Amygdala (tissue), 56 donors: ENCODE data around the gene PROB1.
"Not testable (repeated sequence)": the region's sequence is repeated elsewhere in the genome, so short reads cannot be mapped to it uniquely, and the experiment has no call there.

ENCODE experiments used
- DNase-seq, 56 donors: peaks; one replicate each; lab custom pipeline; 2025; lab: John Stamatoyannopoulos, UW

The PROB1 gene

GRCh38 chr5:139413963-139414362, 19.1 kb upstream of the PROB1 start:
- no peak for DNase-seq

DNA sequence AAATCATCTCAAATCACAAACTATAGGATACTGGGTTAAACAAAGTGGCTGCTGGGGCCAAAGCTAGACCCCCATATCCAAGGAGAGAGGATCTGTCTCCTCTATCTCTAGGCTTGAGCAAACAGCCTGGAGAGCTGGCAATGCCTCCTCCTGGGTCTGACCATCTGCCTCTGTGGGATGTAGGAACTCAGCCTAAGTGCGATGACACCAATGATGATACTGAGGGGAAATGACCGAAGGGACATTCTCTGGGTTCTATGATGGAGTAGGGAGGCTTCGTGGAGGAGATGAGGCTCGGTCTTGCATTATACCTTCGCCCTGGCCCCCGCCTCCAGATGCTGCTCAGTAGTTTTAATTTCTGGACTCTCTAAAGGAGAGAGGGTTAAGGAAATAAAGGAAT, 18.2 kb upstream of the PROB1 start:
- DNase-seq: no peak

DNA sequence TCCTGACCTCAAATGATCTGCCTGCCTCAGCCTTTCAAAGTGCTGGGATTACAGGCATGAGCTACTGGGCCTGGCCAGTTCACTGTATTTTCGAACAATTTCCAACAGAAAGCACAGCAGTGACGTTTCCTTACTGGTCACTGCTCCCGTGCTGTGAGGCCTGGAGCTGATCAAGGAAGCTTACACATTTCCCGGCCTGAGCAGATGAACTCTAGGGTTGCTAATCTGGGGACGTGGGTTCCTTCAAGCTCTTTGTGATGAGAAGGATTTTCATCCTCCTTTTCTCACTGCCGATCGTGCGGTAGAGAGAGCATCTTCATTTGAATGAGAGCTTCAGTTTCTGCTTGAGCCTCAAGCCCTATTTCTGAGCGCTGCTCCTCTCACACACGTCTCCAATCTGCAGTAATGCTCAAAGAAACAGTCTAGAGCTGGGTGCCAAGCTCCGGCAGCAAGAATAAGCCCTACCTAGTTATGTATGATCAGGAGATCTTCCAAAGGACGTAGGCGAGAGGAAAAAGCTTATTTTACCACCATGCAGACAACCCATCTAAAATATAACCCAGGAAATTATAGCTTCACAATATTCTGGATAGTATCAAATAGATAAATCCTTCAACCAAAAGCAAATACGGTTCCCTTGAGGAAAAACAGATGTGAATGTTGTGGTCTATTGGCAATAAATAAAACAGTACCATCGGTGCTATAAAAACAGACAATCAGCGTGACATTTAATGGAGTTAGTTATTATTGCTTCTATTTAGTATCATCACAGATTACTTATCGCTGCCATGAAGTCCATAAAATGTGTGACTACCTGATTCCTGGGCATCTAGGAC, 16.3 kb upstream of the PROB1 start:
- peak in 7 of 56 donors; percentile 14 to 39 (median 31) for DNase-seq

DNA sequence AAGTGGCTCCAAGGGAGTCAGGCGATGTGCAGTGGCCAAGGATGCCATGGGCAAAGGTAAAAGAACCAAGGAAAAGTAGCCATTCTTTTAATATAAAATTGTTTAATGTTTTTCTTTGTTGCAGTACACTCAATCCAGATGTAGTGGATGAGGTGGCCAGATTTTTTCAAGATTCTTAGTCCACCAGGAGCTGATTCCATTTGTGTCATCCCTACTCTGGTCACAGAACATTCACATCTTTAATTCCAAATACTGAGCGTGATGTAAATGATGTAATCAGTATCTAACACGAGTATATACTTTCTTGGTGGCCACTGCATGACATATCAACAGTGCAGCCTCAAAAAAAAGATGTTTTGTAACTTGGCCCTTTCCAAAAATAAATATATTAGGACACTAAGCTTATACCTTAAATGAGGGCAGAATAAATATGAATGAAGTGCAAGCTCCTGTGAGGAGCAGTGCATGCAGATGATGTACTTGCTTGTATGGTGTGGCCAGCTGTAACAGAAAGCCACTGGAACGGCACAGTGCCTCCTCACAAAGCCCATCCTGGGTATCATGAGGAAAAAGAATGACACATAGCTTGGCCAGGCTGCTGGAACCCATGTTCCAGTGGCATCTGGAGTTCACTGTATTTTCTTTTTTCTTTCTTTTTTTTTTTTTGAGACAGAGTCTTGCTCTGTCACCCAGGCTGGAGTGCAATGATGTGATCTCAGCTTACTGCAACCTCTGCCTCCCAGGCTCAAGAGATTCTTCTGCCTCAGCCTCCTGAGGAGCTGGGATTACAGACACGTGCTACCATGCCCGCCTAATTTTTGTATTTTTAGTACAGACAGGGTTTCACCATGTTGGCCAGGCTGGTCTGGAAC, 15.5 kb upstream of the PROB1 start:
- DNase-seq: no peak

- DNase-seq: not testable (repeated sequence)
Measured at GRCh38 chr5:139409116-139409515, 14.2 kb upstream of the PROB1 start.

- DNase-seq: no peak
Measured at GRCh38 chr5:139408191-139408590, 13.3 kb upstream of the PROB1 start.

DNA sequence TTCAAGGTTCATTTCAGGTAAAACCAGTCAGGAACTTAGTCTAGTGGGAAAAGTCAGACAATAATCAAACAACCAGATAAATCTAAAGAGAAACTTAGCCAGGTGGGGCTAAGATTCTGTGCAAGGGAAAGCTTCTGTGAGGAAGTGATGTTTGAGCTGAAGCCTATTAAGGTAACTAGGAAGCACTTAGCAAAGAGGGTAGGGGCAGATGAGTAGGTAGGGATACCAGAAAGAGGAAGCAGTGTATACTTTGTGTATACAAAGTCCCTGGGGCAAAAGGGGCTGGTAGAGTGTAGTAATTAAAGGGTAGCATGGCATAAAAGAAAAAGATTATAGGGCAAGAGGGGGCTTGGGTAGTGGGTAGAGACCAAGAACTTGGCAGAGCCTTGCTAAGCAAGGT, 12.6 kb upstream of the PROB1 start:
- DNase-seq: no peak

DNA sequence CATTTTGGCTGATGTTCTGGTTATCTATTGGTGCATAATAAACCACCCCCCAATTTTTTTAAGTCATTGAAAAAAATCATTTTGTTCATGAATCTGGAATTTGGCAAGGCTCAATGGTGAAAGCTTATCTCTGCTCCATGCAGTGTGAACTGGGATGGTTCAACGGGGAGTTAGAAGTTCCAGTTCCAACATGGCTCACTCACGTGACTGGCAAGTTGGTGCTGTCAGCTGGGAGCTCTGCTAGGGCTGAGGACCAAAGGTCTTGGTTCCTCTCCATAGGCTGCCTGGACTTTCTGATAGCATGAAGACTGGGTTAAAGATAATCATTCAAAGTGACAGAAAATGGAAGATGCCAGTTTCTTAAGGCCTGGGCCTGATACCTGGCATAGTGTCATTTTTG, 12.1 kb upstream of the PROB1 start:
- DNase-seq: no peak

GRCh38 chr5:139404484-139404840, 9.6 kb upstream of the PROB1 start:
- DNase-seq: no peak

- DNase-seq: peak; percentile 77 to 99 (median 96)
Measured at GRCh38 chr5:139403787-139404483, 9.0 kb upstream of the PROB1 start, which contains the start of gene SPATA24. Gene SPATA24 (minus strand): TSS chr5:139404089. CDS start chr5:139404060, 29 bp downstream.

DNA sequence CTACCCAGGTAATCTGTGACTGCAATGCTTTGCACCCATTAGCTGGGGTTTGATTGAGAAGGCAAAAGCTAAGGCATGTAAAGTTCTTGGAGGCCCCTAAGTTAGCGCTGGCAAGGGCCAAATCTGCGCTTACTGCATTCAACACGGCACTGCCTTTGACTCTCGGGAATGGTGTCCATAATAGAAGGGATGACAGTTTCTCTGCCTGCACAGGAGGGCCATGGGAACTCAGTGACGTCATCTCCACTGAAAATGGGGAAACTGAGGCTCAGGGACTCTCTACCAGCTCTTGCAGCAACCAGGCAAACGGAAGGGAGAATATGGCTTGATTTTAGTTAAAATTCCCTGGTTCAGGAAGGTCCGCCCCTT, 8.5 kb upstream of the PROB1 start:
- no peak for DNase-seq

GRCh38 chr5:139402561-139403158, 7.8 kb upstream of the PROB1 start:
- DNase-seq: no peak

GRCh38 chr5:139401546-139401945, 6.6 kb upstream of the PROB1 start:
- no peak for DNase-seq

- no peak for DNase-seq
Measured at GRCh38 chr5:139399501-139400121, 4.7 kb upstream of the PROB1 start.

DNA sequence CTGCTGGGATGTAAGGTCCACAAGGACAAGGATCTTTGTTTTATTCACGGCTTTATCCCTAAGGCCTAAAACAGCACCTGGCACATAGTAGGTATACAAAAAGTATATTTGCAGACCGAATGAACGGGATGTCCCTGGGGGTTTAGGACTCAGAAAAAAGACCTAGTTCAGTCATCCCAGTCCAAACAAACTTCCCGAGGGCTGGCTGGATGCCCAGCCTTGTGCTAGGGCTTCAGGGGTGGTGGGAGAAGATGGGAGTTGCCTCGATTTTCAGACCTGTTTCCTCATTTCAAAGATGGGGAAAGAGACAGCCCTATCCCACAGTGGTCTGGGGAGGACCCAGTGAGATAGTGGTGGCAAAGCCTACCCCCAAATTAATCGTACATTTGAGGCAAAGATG, 3.0 kb upstream of the PROB1 start:
- DNase-seq: no peak

GRCh38 chr5:139396691-139397090, 1.8 kb upstream of the PROB1 start:
- DNase-seq: no peak

DNA sequence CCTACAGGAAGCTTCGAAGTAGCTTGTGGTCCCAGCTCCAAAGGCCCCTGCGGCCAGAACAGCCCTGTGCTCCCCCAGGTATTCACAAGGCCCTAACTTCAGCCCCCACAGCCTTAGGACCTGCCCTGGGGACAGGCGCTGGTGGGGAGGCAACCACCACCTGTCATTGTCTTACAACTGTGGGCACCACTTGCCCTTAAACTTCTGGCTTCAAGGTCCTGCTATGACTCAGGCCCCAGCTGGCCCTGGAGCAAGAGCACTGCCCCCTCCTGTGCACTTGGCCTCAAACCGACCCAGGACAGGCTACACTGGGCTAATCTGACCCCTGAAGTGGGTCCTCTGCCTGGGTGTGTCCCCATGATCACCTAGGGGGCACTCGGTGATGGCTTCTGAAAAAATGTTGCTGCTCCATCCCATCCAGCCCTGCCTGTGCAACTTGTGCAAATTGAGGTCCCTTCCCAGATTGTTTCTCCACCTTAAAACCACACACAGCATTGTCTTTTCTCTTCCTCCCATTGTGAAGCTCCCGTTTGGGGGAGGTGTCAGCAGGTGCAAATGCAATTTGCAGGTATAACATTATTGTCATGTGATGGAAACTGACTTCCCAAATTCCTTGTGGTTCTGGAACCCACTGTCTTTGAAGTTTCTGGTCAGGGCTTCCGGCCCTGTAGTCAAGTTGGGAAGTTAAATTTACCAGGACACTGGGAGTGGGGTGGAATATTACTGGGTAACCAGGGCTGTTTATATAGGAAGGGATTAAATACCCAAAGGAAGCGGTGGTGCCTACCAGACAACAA, 1.1 kb upstream of the PROB1 start:
- DNase-seq: no peak

DNA sequence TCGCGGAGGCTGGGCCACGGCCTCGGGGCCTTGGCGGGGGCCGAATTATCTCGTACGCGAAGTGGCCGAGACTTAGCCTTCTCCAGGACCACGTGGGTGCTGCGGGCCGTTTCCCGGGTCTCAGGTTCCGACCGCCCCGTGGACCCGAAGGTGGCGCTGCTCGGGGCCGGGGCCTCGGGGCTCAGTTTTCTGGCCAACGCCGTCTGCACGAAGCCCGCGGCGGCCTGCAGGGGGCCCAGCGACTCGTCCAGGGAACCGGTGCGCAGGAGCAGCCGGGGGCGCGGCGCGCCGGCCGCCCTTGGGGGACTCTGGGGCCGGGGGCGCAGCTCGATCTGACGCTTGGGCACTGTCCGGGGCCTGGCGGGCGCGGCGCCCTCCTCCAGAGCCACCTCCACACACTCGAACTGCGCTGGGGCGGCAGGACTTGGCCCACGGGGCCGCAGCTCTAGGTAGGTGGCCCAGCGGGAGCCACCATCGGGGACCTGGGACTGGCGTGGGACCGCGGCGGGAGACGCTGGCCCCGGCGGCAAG, 716 bp downstream of the PROB1 start:
- DNase-seq: peak in 8 of 56 donors; percentile 12 to 47 (median 25)

DNA sequence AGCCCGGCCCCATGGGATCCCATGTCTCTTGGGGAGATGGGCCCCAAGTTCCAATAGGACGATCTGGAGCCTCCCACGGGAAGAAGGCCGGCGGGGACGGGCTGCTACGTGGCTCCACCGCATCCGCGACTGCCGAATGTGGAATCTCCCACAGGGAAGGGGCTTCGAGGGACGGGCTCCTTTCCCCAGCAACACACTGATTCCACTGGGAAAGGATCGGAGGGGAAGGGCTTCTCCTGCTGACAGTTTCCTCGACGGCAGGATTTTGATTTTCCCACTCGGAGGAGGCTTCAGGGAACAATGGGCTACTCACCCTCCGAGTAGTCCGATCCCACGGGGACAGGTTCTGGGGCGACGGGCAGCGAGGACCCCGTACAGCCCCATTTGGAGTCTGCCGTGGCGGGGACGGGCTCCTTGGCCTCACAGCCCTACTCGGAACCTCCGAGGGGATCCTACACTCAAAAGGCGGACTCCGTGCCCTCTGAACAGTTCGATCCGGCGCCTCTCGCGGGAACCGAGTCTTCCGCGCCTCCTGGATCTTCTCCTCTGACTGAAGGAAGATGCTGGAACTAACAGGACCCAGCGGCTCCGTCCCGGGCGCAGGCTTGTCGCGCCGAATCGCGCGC, 1.3 kb downstream of the PROB1 start:
- DNase-seq: no peak
